Upper lobe of left lung (tissue), 6 donors: ENCODE data around the gene PARVA. TPM values are rescaled to one million over a fixed set of nuclear protein-coding genes. Genes with fewer than 3 reads are reported as not detected.

ENCODE experiments used
- ATAC-seq, 2 donors: fragments of 200-7000 bp; cut with Tn5 transposase; one replicate each; pipeline ENCODE4 v1.9.1; 2022; ENCODE audit warnings: mild to moderate bottlenecking in 2 of 2, moderate library complexity in 2 of 2; ENCODE audit not compliant: low FRiP score in 2 of 2
- DNase-seq, 2 donors: peaks; one replicate each; pipeline ENCODE4 v3.0.0-alpha.2; 2019 to 2020
- H3K27ac ChIP-seq, 4 donors: fragments of 200-600 bp; sonication (generic); one replicate each; pipeline ENCODE4 v1.5.1; 2016 to 2019
- H3K27me3 ChIP-seq, 4 donors: fragments of 200-600 bp; sonication (generic); one replicate each; pipeline ENCODE4 v1.5.1; 2017 to 2019
- H3K36me3 ChIP-seq, 4 donors: fragments of 200-600 bp; sonication (generic); one replicate each; pipeline ENCODE4 v1.5.1; 2016 to 2019
- H3K4me1 ChIP-seq, 4 donors: fragments of 200-600 bp; sonication (generic); one replicate each; pipeline ENCODE4 v1.5.1; 2018 to 2019
- H3K4me3 ChIP-seq, 4 donors: fragments of 200-600 bp; sonication (generic); one replicate each; pipeline ENCODE4 v1.5.1; 2017 to 2019; ENCODE audit warnings: mild to moderate bottlenecking in 2 of 4, moderate library complexity in 1 of 4
- H3K9me3 ChIP-seq, 4 donors: fragments of 200-600 bp; sonication (generic); one replicate each; pipeline ENCODE4 v1.5.1; 2018 to 2019
- EP300 ChIP-seq, 4 donors: sonication (generic); formaldehyde crosslinking; IDR thresholded peaks; one replicate each; pipeline ENCODE4 v1.5.1; 2017; ENCODE audit warnings: antibody characterized with exemption in 4 of 4, control low read depth in 2 of 4
- POLR2A ChIP-seq, 4 donors: fragments of 450-650 bp; IDR thresholded peaks; one replicate each; pipeline ENCODE4 v1.5.1; 2016 to 2017; ENCODE audit warnings: antibody characterized with exemption in 4 of 4, mild to moderate bottlenecking in 2 of 4
- POLR2AphosphoS5 ChIP-seq, 2 donors: sonication (generic); formaldehyde crosslinking; IDR thresholded peaks; one replicate each; pipeline ENCODE4 v1.5.1; 2017; ENCODE audit warnings: antibody characterized with exemption in 2 of 2
- WGBS, 2 donors: methylation state at CpG; one replicate each; pipeline ENCODE4 v1.1.5; 2017 to 2018; 5-methylcytosine and 5-hydroxymethylcytosine counted together
- total RNA-seq, 6 donors: library from RNA; depleted of rRNA in 4 of 6; stranded (reverse); fragments of >200 nt in 4 of 6; gene quantifications; one replicate each; pipeline versions ENCODE4 v1.1.0 to v1.2.1, GENCODE V29; 2016 to 2021
- TF ChIP-seq, protein P1 (sequence below), 6 experiments: fragments of 450-650 bp in 4 of 6; fragments of 200-600 bp in 2 of 6; sonication (generic) in 2 of 6; IDR thresholded peaks; one replicate each; pipeline ENCODE4 v1.5.1; 2016 to 2019; ENCODE audit warnings: antibody characterized with exemption in 6 of 6
- donor health status: DM: no; HTN: no; CAD: no; lungs with moderate emphysema.
- donor health status: DM: no; HTN: yes; CAD: no; lungs with severe emphysema.

The PARVA gene
- total RNA-seq, 6 donors from 2014 or later: 36.7 to 73.5 (median 58.0) TPM

DNA sequence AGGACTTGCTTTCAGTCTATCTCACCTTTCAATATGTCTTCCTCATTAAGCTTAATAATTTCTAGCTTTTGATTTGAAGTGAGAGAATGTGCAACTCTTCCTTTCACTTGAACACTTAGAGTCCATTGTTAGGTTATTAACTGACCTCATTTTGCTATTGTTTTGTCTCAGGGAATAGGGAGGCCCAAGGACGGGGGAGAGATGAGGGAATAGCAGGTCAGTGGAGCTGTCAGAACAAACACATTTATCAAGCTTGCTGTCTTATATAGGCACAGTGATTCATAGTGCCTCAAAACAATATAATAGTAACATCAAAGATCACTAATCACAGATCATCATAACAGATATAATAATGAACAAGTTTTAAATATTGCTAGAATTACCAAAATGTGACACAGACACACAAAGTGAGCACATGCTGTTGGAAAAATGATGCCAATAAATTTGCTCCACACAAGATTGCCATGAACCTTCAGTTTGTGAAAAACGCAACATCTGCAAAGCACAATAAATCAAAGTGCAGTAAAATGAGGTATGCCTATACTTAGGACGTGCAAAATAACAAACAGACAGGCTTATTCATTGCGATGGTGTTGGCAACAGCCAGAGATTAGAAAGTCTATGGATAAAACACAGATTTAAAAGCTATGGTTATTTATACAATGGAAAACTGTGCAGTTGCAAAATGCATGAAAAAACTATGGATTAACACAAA lies 190.5 kb downstream of the PARVA start:
- H3K27ac ChIP-seq: no peak overlapping the region
- ATAC-seq (no peak), DNase-seq (no peak)
- 73 to 76% methylated on average over 4 of the region's 4 CpGs for WGBS, 2 donors
- peaks cover 0 to 2% (median 0%) of the 10 kb centered on the region in 4 donors for H3K9me3 ChIP-seq
- no peaks in the 10 kb centered on the region for H3K27me3 ChIP-seq
- H3K4me1 ChIP-seq: no peaks in the 10 kb centered on the region
- no peak overlapping the region for H3K4me3 ChIP-seq
- TF ChIP-seq, protein P1, sequence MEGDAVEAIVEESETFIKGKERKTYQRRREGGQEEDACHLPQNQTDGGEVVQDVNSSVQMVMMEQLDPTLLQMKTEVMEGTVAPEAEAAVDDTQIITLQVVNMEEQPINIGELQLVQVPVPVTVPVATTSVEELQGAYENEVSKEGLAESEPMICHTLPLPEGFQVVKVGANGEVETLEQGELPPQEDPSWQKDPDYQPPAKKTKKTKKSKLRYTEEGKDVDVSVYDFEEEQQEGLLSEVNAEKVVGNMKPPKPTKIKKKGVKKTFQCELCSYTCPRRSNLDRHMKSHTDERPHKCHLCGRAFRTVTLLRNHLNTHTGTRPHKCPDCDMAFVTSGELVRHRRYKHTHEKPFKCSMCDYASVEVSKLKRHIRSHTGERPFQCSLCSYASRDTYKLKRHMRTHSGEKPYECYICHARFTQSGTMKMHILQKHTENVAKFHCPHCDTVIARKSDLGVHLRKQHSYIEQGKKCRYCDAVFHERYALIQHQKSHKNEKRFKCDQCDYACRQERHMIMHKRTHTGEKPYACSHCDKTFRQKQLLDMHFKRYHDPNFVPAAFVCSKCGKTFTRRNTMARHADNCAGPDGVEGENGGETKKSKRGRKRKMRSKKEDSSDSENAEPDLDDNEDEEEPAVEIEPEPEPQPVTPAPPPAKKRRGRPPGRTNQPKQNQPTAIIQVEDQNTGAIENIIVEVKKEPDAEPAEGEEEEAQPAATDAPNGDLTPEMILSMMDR (IDR thresholded peaks at IDR 0.05): no peak
- TF ChIP-seq POLR2AphosphoS5 (IDR thresholded peaks at IDR 0.05): no peak
- no peak for TF ChIP-seq EP300 (IDR thresholded peaks at IDR 0.05)
- TF ChIP-seq POLR2A (IDR thresholded peaks at IDR 0.05): no peak
- H3K36me3 ChIP-seq: no peaks in the 10 kb centered on the region

DNA sequence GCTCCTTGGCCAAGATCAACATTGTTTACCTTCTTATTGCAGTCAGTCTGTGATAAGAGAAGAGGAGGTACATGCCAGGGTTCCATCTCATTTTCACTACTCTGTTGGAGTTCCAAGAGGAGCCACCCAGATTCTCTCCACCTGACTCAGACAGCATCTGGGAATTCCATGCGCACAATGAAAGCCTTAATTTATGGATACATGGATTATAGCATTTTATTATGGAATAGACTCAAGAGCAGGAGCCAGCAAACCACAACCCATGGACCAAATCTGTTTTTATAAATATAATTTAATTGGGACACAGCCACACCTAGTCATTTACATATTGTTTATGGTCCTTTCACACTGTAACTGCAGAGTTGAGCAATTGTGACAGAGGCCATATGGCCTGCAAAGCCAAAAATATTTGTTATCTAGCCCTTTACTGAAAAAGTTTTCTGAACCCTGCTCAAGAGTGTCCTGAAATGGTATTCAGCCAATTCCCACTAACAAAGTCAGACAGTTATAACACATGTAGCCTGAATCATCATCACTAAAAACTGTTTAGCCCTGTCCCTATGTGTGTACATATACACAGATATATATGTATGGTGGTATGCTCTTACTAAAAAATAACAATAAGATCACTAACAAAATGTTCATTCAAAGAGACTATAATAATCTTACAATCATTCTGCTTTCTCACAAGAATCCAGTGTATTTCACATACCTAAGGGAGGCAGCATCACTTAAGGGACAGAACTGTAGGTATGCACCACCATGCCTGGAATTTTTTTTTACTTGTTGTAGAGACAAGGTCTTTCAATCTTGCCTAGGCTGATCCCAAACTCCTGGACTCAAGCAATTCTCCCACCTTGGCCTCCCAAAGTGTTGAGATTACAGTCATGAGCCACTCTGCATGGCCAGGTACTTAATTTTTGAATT lies 192.4 kb downstream of the PARVA start:
- Histone ChIP-seq H3K4me3 (no peak overlapping the region), H3K4me1 (no peaks in the 10 kb centered on the region), H3K36me3 (no peaks in the 10 kb centered on the region), H3K27ac (no peak overlapping the region), H3K27me3 (no peaks in the 10 kb centered on the region), H3K9me3 (peaks cover 0 to 2% (median 0%) of the 10 kb centered on the region in 4 donors)
- no peak for ATAC-seq
- TF ChIP-seq POLR2A (IDR thresholded peaks at IDR 0.05): no peak
- TF ChIP-seq, protein P1 (IDR thresholded peaks at IDR 0.05): no peak
- TF ChIP-seq EP300 (IDR thresholded peaks at IDR 0.05): no peak
- no peak for TF ChIP-seq POLR2AphosphoS5 (IDR thresholded peaks at IDR 0.05)
- 92% methylated on average over 1 of the region's 1 CpG for WGBS, 2 donors
- no peak for DNase-seq

DNA sequence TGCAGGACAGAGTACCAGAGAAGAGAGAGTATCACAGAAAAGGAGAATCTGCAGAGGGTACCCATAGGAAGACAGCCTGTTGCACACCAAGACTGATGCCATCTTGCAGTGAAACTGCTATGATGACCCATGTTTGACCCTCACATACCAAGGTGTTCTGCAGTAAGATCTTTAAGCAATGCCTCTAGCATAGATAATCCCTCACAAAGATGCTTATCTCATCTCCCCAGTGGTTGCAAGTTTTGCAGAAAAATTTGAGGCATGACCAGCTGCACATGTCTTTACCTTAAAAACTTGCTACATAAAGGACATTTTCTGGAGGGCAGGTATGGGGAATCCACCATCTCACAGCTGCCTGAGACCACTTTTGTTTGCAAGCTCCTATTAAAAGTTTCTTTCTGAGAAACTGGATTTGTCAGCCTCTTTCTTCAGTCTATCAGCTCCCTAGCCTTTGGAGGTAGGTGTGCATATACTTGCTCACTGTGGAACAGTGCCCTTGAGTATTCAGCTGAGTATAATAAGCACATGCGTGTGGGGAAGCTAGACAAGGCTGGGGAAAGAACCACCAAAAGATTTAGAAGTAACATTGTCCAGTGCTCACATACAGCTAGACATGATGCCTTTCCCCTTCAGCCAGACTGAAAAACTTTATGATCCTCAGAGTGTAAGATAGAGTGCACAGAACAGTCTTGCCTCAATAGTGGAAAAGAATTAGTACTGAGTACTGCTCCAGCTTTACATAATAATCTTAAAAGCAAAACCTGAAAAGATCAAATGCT lies 196.5 kb downstream of the PARVA start:
- ATAC-seq: no peak
- no peaks in the 10 kb centered on the region for H3K27me3 ChIP-seq
- no peaks in the 10 kb centered on the region for H3K36me3 ChIP-seq
- no peaks in the 10 kb centered on the region for H3K4me1 ChIP-seq
- no peak for DNase-seq
- TF ChIP-seq POLR2AphosphoS5 (IDR thresholded peaks at IDR 0.05): no peak
- no peak for TF ChIP-seq POLR2A (IDR thresholded peaks at IDR 0.05)
- TF ChIP-seq, protein P1 (IDR thresholded peaks at IDR 0.05): no peak
- TF ChIP-seq EP300 (IDR thresholded peaks at IDR 0.05): no peak
- H3K4me3 ChIP-seq: no peak overlapping the region
- no peak overlapping the region for H3K27ac ChIP-seq
- H3K9me3 ChIP-seq: no peaks in the 10 kb centered on the region
- 93 to 100% methylated on average over 1 of the region's 1 CpG for WGBS, 2 donors

DNA sequence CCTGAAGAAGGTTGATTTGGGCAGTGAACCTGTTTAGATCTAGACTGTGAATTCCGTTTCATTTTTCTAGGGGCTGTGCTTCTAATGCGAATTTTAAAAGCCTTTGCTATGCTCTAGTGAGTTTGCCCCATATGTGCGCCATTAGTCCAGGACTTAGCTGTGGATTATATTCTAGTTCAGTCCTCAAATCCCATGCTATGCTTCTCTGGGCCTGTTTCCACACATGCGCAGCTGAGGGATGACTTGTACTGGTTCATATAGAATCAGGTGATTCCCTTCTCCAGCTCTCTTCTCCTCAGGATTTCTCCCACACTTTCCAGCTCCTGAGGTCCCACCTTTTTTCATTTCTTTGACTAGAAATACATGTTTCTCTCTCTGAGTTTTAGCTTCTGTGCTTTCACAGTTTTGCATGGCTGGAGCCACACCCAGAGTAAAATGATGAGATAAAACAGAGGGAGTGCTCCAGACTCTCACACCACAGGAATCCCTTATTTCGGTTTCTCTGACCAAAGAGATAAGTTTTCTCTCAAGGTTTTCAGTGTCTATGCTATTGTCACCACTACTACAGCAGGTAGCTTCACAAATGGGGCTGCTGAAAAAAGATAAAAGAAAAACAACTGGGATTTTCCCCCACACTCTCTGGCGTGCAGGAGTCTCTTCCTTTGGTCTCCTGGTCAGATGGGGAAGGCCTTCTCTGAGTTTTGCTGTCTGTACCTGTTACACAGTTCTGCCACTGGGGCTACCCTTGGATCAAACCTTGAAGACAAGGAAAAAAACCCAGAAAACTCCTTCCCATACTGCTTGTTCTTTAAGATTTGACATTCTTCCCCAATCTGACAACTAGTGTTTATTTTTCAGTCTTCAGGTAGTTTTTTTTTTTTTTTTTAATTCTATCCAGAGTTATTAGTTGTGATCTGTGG lies 200.6 kb downstream of the PARVA start:
- Histone ChIP-seq H3K27me3 (no peaks in the 10 kb centered on the region), H3K4me3 (no peak overlapping the region), H3K4me1 (peaks cover 0 to 5% (median 0%) of the 10 kb centered on the region in 4 donors), H3K36me3 (no peaks in the 10 kb centered on the region), H3K9me3 (no peaks in the 10 kb centered on the region), H3K27ac (no peak overlapping the region)
- DNase-seq (no peak), ATAC-seq (no peak)
- TF ChIP-seq POLR2A (IDR thresholded peaks at IDR 0.05) (no peak), POLR2AphosphoS5 (IDR thresholded peaks at IDR 0.05) (no peak), EP300 (IDR thresholded peaks at IDR 0.05) (no peak)
- TF ChIP-seq, protein P1 (IDR thresholded peaks at IDR 0.05): no peak
- 82 to 88% methylated on average over 6 of the region's 6 CpGs for WGBS, 2 donors
